HCT116 (cell line): Measurements from ENCODE around the gene TCEANC. TPM values are rescaled to one million over a fixed set of nuclear protein-coding genes. Genes with fewer than 3 reads are reported as not detected.

Experiments used
- ATAC-seq: fragments of 200-7000 bp; cut with Tn5 transposase; 2 replicates; pipeline ENCODE4 v1.9.1; 2020; ENCODE audit warnings: mild to moderate bottlenecking, moderate library complexity
- BruUV-seq: library from RNA; stranded (reverse); fragments of 400-500 nt; replicated peaks from 2 replicates; lab custom pipeline; 2021; lab: Mats Ljungman, UMichigan
- CTCF ChIA-PET: fragments of 300-600 bp; sonication (Branson Sonifier 250); formaldehyde crosslinking; loops from one replicate; lab custom pipeline; 2021; ENCODE audit warnings: antibody characterized with exemption; lab: Charles Lee
- POLR2A ChIA-PET: fragments of 300-600, 350-600 bp; sonication (Branson Sonifier 250); formaldehyde crosslinking; loops from one replicate; lab custom pipeline; 2021; ENCODE audit warnings: antibody characterized with exemption; lab: Charles Lee
- RAD21 ChIA-PET, 2 experiments: fragments of 300-600 bp; sonication (Branson Sonifier 250); formaldehyde crosslinking; loops; one replicate each; lab custom pipeline; 2023; ENCODE audit warnings: low total read pairs in 2 of 2; ENCODE audit not compliant: uncharacterized antibody in 2 of 2, unreplicated experiment in 2 of 2, low non-redundant PET in 1 of 2; lab: Charles Lee
- DNase-seq: peaks from one replicate; pipeline ENCODE4 v3.0.0-alpha.2; 2010; ENCODE audit warnings: low read depth, low spot score
- H2AFZ ChIP-seq: fragments of 200-600 bp; shearing (Covaris generic), sonication (generic); 2 replicates; pipeline ENCODE4 v1.6.1; 2017; ENCODE audit warnings: low read depth, mixed run types, mixed read lengths, antibody characterized with exemption, low read length; ENCODE audit not compliant: poor library complexity, severe bottlenecking
- H3K27ac ChIP-seq: 2 replicates; pipeline ENCODE4 v1.5.1; 2012; ENCODE audit warnings: low read depth, low read length
- H3K27me3 ChIP-seq: fragments of 200-600 bp; sonication (generic); 2 replicates; pipeline ENCODE4 v1.6.1; 2016; ENCODE audit warnings: mixed run types, low read length, mixed read lengths; ENCODE audit not compliant: insufficient read depth
- H3K36me3 ChIP-seq, 2 experiments: fragments of 200-500 bp in 1 of 2; fragments of 200-600 bp in 1 of 2; sonication (Bioruptor generic) in 1 of 2; sonication (generic) in 1 of 2; 2 replicates each; pipeline versions ENCODE4 v1.5.1 to v1.6.1; 2014 to 2016; ENCODE audit warnings: low read length in 2 of 2, inconsistent platforms in 1 of 2, mixed read lengths in 1 of 2, mixed run types in 1 of 2; ENCODE audit not compliant: insufficient read depth in 2 of 2, control insufficient read depth in 1 of 2
- H3K4me1 ChIP-seq, 2 experiments: fragments of 200-600 bp in 1 of 2; sonication (generic) in 1 of 2; 2 replicates each; pipeline versions ENCODE4 v1.5.1 to v1.6.1; 2012 to 2017; ENCODE audit warnings: low read length in 2 of 2, inconsistent platforms in 1 of 2, mild to moderate bottlenecking in 1 of 2, mixed read lengths in 1 of 2, mixed run types in 1 of 2, moderate library complexity in 1 of 2; ENCODE audit not compliant: insufficient read depth in 2 of 2, control insufficient read depth in 1 of 2
- H3K4me2 ChIP-seq: fragments of 200-600 bp; sonication (generic); 2 replicates; pipeline ENCODE4 v1.6.1; 2017; ENCODE audit warnings: mixed run types, low read length, mixed read lengths
- H3K4me3 ChIP-seq, 2 experiments: fragments of 200-600 bp in 1 of 2; sonication (generic) in 1 of 2; replicated peaks in 1 of 2; 2 replicates each; pipeline ENCODE4 v1.5.1; 2011 to 2016; ENCODE audit warnings: low read length in 2 of 2, control low read depth in 1 of 2, low read depth in 1 of 2, mild to moderate bottlenecking in 1 of 2, mixed read lengths in 1 of 2, mixed run types in 1 of 2
- H3K79me2 ChIP-seq: fragments of 200-600 bp; sonication (generic); 2 replicates; pipeline ENCODE4 v1.6.1; 2017; ENCODE audit warnings: mild to moderate bottlenecking, mixed run types, low read length, moderate library complexity, mixed read lengths; ENCODE audit not compliant: insufficient read depth
- H3K9ac ChIP-seq: fragments of 200-600 bp; sonication (generic); 2 replicates; pipeline ENCODE4 v1.6.1; 2016; ENCODE audit warnings: low read length, mixed read lengths
- H3K9me2 ChIP-seq: fragments of 200-600 bp; sonication (generic), shearing (Covaris generic); 2 replicates; pipeline ENCODE4 v1.6.1; 2017; ENCODE audit warnings: mixed run types, mild to moderate bottlenecking, moderate library complexity; ENCODE audit not compliant: insufficient read depth
- H3K9me3 ChIP-seq, 2 experiments: fragments of 200-500 bp in 1 of 2; fragments of 200-600 bp in 1 of 2; sonication (Bioruptor generic) in 1 of 2; sonication (generic) in 1 of 2; 2 replicates each; pipeline ENCODE4 v1.6.1; 2014 to 2017; ENCODE audit warnings: low read length in 2 of 2, mixed read lengths in 2 of 2, inconsistent platforms in 1 of 2, low read depth in 1 of 2, mild to moderate bottlenecking in 1 of 2, mixed run types in 1 of 2, moderate library complexity in 1 of 2; ENCODE audit not compliant: control insufficient read depth in 1 of 2, insufficient read depth in 1 of 2
- H4K20me1 ChIP-seq: fragments of 200-600 bp; sonication (generic), shearing (Covaris generic); 2 replicates; pipeline ENCODE4 v1.6.1; 2017; ENCODE audit warnings: mixed run types, mild to moderate bottlenecking, moderate library complexity; ENCODE audit not compliant: insufficient read depth
- ATF3 ChIP-seq: IDR thresholded peaks from 2 replicates; pipeline ENCODE4 v1.6.1; 2012
- CEBPB ChIP-seq: IDR thresholded peaks from 2 replicates; pipeline ENCODE4 v1.6.1; 2012; ENCODE audit warnings: low read depth
- CTCF ChIP-seq, 3 experiments: fragments of 200-600 bp in 1 of 3; sonication (generic) in 1 of 3; IDR thresholded peaks in 2 of 3; conservative IDR thresholded peaks in 1 of 3; 2 replicates each; pipeline ENCODE4 v1.5.1; 2012 to 2017; ENCODE audit warnings: low read depth in 2 of 3, low read length in 2 of 3, antibody characterized with exemption in 1 of 3, borderline replicate concordance in 1 of 3, control low read depth in 1 of 3, mild to moderate bottlenecking in 1 of 3, mixed read lengths in 1 of 3, mixed run types in 1 of 3, moderate library complexity in 1 of 3; ENCODE audit not compliant: insufficient read depth in 1 of 3
- EGR1 ChIP-seq: IDR thresholded peaks from 2 replicates; pipeline ENCODE4 v1.6.1; 2012; ENCODE audit warnings: low read depth
- ELF1 ChIP-seq: IDR thresholded peaks from 2 replicates; pipeline ENCODE4 v1.6.1; 2012; ENCODE audit warnings: low read depth, borderline replicate concordance
- EZH2 ChIP-seq: fragments of 200-600 bp; sonication (generic); IDR thresholded peaks from 2 replicates; pipeline ENCODE4 v1.6.1; 2017; ENCODE audit warnings: antibody characterized with exemption, mixed run types
- EZH2phosphoT487 ChIP-seq: fragments of 200-600 bp; IDR thresholded peaks from 2 replicates; pipeline ENCODE4 v1.6.1; 2018; ENCODE audit warnings: antibody characterized with exemption, borderline replicate concordance
- JUND ChIP-seq: IDR thresholded peaks from 2 replicates; pipeline ENCODE4 v1.6.1; 2012
- MAX ChIP-seq: IDR thresholded peaks from 2 replicates; pipeline ENCODE4 v1.6.1; 2012
- POLR2A ChIP-seq: IDR thresholded peaks from 2 replicates; pipeline ENCODE4 v1.7.0; 2011; ENCODE audit warnings: borderline replicate concordance; ENCODE audit not compliant: insufficient read depth, insufficient read length; ENCODE audit errors: extremely low read depth
- POLR2AphosphoS5 ChIP-seq: IDR thresholded peaks from 2 replicates; pipeline ENCODE4 v1.6.1; 2011; ENCODE audit warnings: mild to moderate bottlenecking, low read depth, low read length, moderate library complexity
- RAD21 ChIP-seq: IDR thresholded peaks from 2 replicates; pipeline ENCODE4 v1.6.1; 2012; ENCODE audit warnings: low read depth, mild to moderate bottlenecking
- REST ChIP-seq: IDR thresholded peaks from 2 replicates; pipeline ENCODE4 v1.6.1; 2012; ENCODE audit warnings: low read depth
- SIN3A ChIP-seq: IDR thresholded peaks from 2 replicates; pipeline ENCODE4 v1.6.1; 2012; ENCODE audit warnings: low read depth
- SP1 ChIP-seq: IDR thresholded peaks from 2 replicates; pipeline ENCODE4 v1.6.1; 2012; ENCODE audit warnings: low read depth
- SRF ChIP-seq: IDR thresholded peaks from 2 replicates; pipeline ENCODE4 v1.6.1; 2012; ENCODE audit warnings: low read depth
- YY1 ChIP-seq: IDR thresholded peaks from 2 replicates; pipeline ENCODE4 v1.6.1; 2011; ENCODE audit warnings: low read length, low read depth, moderate library complexity, mild to moderate bottlenecking; ENCODE audit not compliant: insufficient replicate concordance; ENCODE audit errors: extremely low read depth
- ZBTB33 ChIP-seq: IDR thresholded peaks from 2 replicates; pipeline ENCODE4 v1.6.1; 2011; ENCODE audit warnings: mild to moderate bottlenecking, low read length, moderate library complexity; ENCODE audit not compliant: insufficient replicate concordance; ENCODE audit errors: extremely low read depth
- ZFX ChIP-seq: fragments of 450-650 bp; IDR thresholded peaks from 2 replicates; pipeline ENCODE4 v1.6.1; 2017
- ZNF274 ChIP-seq: fragments of 200-500 bp; sonication (Bioruptor generic); IDR thresholded peaks from 2 replicates; pipeline ENCODE4 v1.6.1; 2014; ENCODE audit warnings: mild to moderate bottlenecking, low read depth, low read length, inconsistent platforms
- intact Hi-C: fragments of 100-400 bp; cut with micrococcal nuclease; formaldehyde crosslinking; loops from 2 replicates; pipeline ENCODE4 v1.10.0; 2022
- total RNA-seq: library from RNA; stranded (reverse); gene quantifications from one replicate; pipeline ENCODE4 v1.2.1, GENCODE V29; 2021; ENCODE audit not compliant: unreplicated experiment

TCEANC gene
- total RNA-seq, 1 experiment from 2014 or later, result 1.2 TPM

- Histone ChIP-seq H3K27me3 (no peaks in the 10 kb centered on the region), H3K27ac (no peak overlapping the region), H3K4me1 (peaks cover 7 to 23% of the 10 kb centered on the region in 2 experiments), H3K9me2 (no peaks in the 10 kb centered on the region), H3K4me2 (no peak overlapping the region), H3K79me2 (no peaks in the 10 kb centered on the region), H3K4me3 (no peak overlapping the region), H4K20me1 (no peaks in the 10 kb centered on the region), H2AFZ (no peak overlapping the region), H3K36me3 (no peaks in the 10 kb centered on the region), H3K9me3 (no peaks in the 10 kb centered on the region), H3K9ac (no peak overlapping the region)
- no peak for DNase-seq
- ChIA-PET CTCF (no interaction called here), RAD21 (no interaction called here), POLR2A (no interaction called here)
- ATAC-seq, result no peak
- BruUV-seq, result no TSS peak
- TF ChIP-seq YY1, result no peak
- no peak for TF ChIP-seq SIN3A
- TF ChIP-seq CEBPB, result no peak
- no peak for TF ChIP-seq ZNF274
- no peak for TF ChIP-seq MAX
- no peak for TF ChIP-seq SP1
- TF ChIP-seq SRF, result no peak
- no peak for TF ChIP-seq ELF1
- no peak for TF ChIP-seq POLR2A
- no peak for TF ChIP-seq CTCF (IDR thresholded peaks at IDR 0.05 in 2 of 3, conservative IDR thresholded peaks at IDR 0.05 in 1 of 3; ENCODE audit: borderline replicate concordance in 1 of 3, insufficient read depth in 1 of 3, low read depth in 2 of 3, low read length in 2 of 3)
- no peak for TF ChIP-seq ZBTB33
- TF ChIP-seq REST, result no peak
- no peak for TF ChIP-seq ATF3
- no peak for TF ChIP-seq EZH2phosphoT487
- no peak for TF ChIP-seq ZFX
- TF ChIP-seq EGR1, result no peak
- no peak for TF ChIP-seq JUND
- TF ChIP-seq EZH2, result no peak
- no peak for TF ChIP-seq POLR2AphosphoS5
- no peak for TF ChIP-seq RAD21
- intact Hi-C loops, result no loop called here
Measured at GRCh38 chrX:13673016-13673415, 20.1 kb downstream of the TCEANC start.
